ENCODE results near the gene KLK8.

KLK8 gene

GRCh38 chr19:50968716-50969412 lies 32.5 kb downstream of the KLK8 start:
- H3K4me2 ChIP-seq (ENCODE audit: low read depth, low read length, poor library complexity, severe bottlenecking): no peak overlapping the region
- no peaks in the 10 kb centered on the region for H3K79me2 ChIP-seq (ENCODE audit: insufficient read depth, low read length)
- no peak for TF ChIP-seq EZH2phosphoT487 (conservative IDR thresholded peaks at IDR 0.05; ENCODE audit: low read length)
- TF ChIP-seq CTCF (IDR thresholded peaks at IDR 0.05; ENCODE audit: insufficient read depth, low read length, poor library complexity, severe bottlenecking): no peak
- no peaks in the 10 kb centered on the region for H3K27me3 ChIP-seq (ENCODE audit: low read length)
- H4K20me1 ChIP-seq (ENCODE audit: low read depth, low read length): no peaks in the 10 kb centered on the region
- H3F3A ChIP-seq (ENCODE audit: insufficient read depth): no peaks in the 10 kb centered on the region
- H2AFZ ChIP-seq (ENCODE audit: low read depth, low read length, severe bottlenecking): no peak overlapping the region
- H3K27ac ChIP-seq (ENCODE audit: low read depth, low read length): no peak overlapping the region
- H3K9ac ChIP-seq (ENCODE audit: low read length): no peak overlapping the region
- H3K4me3 ChIP-seq (ENCODE audit: insufficient read depth, low read length, poor library complexity, severe bottlenecking): no peak overlapping the region
- H3K9me3 ChIP-seq (ENCODE audit: insufficient read depth, low read length): no peaks in the 10 kb centered on the region
- no peaks in the 10 kb centered on the region for H3K36me3 ChIP-seq (ENCODE audit: low read length)
- H3K9me2 ChIP-seq (replicated peaks; ENCODE audit: insufficient read depth, low read length): no peaks in the 10 kb centered on the region

GRCh38 chr19:50967929-50968715 lies 33.3 kb downstream of the KLK8 start:
- H3K4me3 ChIP-seq (ENCODE audit: insufficient read depth, low read length, poor library complexity, severe bottlenecking): no peak overlapping the region
- no peak overlapping the region for H3K4me2 ChIP-seq (ENCODE audit: low read depth, low read length, poor library complexity, severe bottlenecking)
- H3K9ac ChIP-seq (ENCODE audit: low read length): no peak overlapping the region
- no peak overlapping the region for H3K27ac ChIP-seq (ENCODE audit: low read depth, low read length)
- H3K9me3 ChIP-seq (ENCODE audit: insufficient read depth, low read length): no peaks in the 10 kb centered on the region
- no peaks in the 10 kb centered on the region for H3K79me2 ChIP-seq (ENCODE audit: insufficient read depth, low read length)
- H3K27me3 ChIP-seq (ENCODE audit: low read length): no peaks in the 10 kb centered on the region
- TF ChIP-seq EZH2phosphoT487 (conservative IDR thresholded peaks at IDR 0.05; ENCODE audit: low read length) (no peak), CTCF (IDR thresholded peaks at IDR 0.05; ENCODE audit: insufficient read depth, low read length, poor library complexity, severe bottlenecking) (no peak)
- H4K20me1 ChIP-seq (ENCODE audit: low read depth, low read length): no peaks in the 10 kb centered on the region
- H2AFZ ChIP-seq (ENCODE audit: low read depth, low read length, severe bottlenecking): no peak overlapping the region
- H3K36me3 ChIP-seq (ENCODE audit: low read length): no peaks in the 10 kb centered on the region
- no peaks in the 10 kb centered on the region for H3K9me2 ChIP-seq (replicated peaks; ENCODE audit: insufficient read depth, low read length)
- H3F3A ChIP-seq (ENCODE audit: insufficient read depth): no peaks in the 10 kb centered on the region

- no peak for TF ChIP-seq EZH2phosphoT487 (conservative IDR thresholded peaks at IDR 0.05; ENCODE audit: low read length)
- TF ChIP-seq CTCF (IDR thresholded peaks at IDR 0.05; ENCODE audit: insufficient read depth, low read length, poor library complexity, severe bottlenecking): no peak
- Histone ChIP-seq H3K4me2 (ENCODE audit: low read depth, low read length, poor library complexity, severe bottlenecking) (no peak overlapping the region), H3K9ac (ENCODE audit: low read length) (no peak overlapping the region), H4K20me1 (ENCODE audit: low read depth, low read length) (no peaks in the 10 kb centered on the region), H3K9me3 (ENCODE audit: insufficient read depth, low read length) (no peaks in the 10 kb centered on the region), H2AFZ (ENCODE audit: low read depth, low read length, severe bottlenecking) (no peak overlapping the region), H3K27ac (ENCODE audit: low read depth, low read length) (no peak overlapping the region), H3K36me3 (ENCODE audit: low read length) (no peaks in the 10 kb centered on the region), H3K27me3 (ENCODE audit: low read length) (no peaks in the 10 kb centered on the region), H3K9me2 (replicated peaks; ENCODE audit: insufficient read depth, low read length) (no peaks in the 10 kb centered on the region), H3K79me2 (ENCODE audit: insufficient read depth, low read length) (no peaks in the 10 kb centered on the region), H3K4me3 (ENCODE audit: insufficient read depth, low read length, poor library complexity, severe bottlenecking) (no peak overlapping the region), H3F3A (ENCODE audit: insufficient read depth) (no peaks in the 10 kb centered on the region)
Measured at GRCh38 chr19:50964266-50964665, 37.1 kb downstream of the KLK8 start.

Data from SU-DHL-6 (cell line).